HFFc6 (cell line): ENCODE data around the gene RSF1. TPM values are rescaled to one million over a fixed set of nuclear protein-coding genes. Genes with fewer than 3 reads are reported as not detected.

Experiments used
- DNase-seq: peaks from one replicate; pipeline ENCODE4 v3.0.0-alpha.2; 2018
- H3K27ac Mint-ChIP-seq: 2 replicates; pipeline ENCODE4 v1.8.0; 2020; ENCODE audit warnings: mild to moderate bottlenecking, mixed read lengths
- H3K27me3 Mint-ChIP-seq: 2 replicates; pipeline ENCODE4 v1.8.0; 2021; ENCODE audit warnings: mild to moderate bottlenecking, moderate library complexity, mixed read lengths; ENCODE audit not compliant: insufficient read depth
- H3K36me3 Mint-ChIP-seq: 2 replicates; pipeline ENCODE4 v1.8.0; 2021; ENCODE audit warnings: low read depth, mixed read lengths
- H3K4me1 Mint-ChIP-seq: 2 replicates; pipeline ENCODE4 v1.8.0; 2020; ENCODE audit warnings: low read depth, mixed read lengths
- H3K4me3 Mint-ChIP-seq: 2 replicates; pipeline ENCODE4 v1.8.0; 2020; ENCODE audit warnings: mild to moderate bottlenecking, moderate library complexity, mixed read lengths
- H3K9me3 Mint-ChIP-seq: 2 replicates; pipeline ENCODE4 v1.8.0; 2020; ENCODE audit warnings: mild to moderate bottlenecking, mixed read lengths
- CTCF ChIP-seq: fragments of 200-600 bp; sonication (generic); IDR thresholded peaks from 2 replicates; pipeline ENCODE4 v1.5.0; 2021; ENCODE audit warnings: antibody characterized with exemption, mild to moderate bottlenecking
- total RNA-seq, 6 experiments: library from RNA; stranded (reverse); fragmentation: NEBNext Ultra II Directional; extraction: Animal tissue kit (Norgen Biotek cat#: 25700); gene quantifications; 2 replicates in 1 of 6; 3 replicates in 5 of 6; pipeline ENCODE4 v1.2.3, GENCODE V29; 2021

RSF1 gene
- total RNA-seq, 6 experiments from 2014 or later = 44.7 to 59.2 (median 55.3) TPM

GRCh38 chr11:77758331-77758730, 62.2 kb downstream of the RSF1 start:
- H3K36me3 Mint-ChIP-seq = peaks cover 30% of the 10 kb centered on the region
- H3K9me3 Mint-ChIP-seq = no peaks in the 10 kb centered on the region
- no peak for DNase-seq
- no peak overlapping the region for H3K27ac Mint-ChIP-seq
- peaks cover 30% of the 10 kb centered on the region for H3K4me1 Mint-ChIP-seq
- no peak overlapping the region for H3K4me3 Mint-ChIP-seq
- no peak for TF ChIP-seq CTCF
- peaks cover 1% of the 10 kb centered on the region; the same call in 1 of the 2 replicates for H3K27me3 Mint-ChIP-seq

- no peak for TF ChIP-seq CTCF
- Mint-ChIP-seq H3K4me3 (no peak overlapping the region), H3K27ac (no peak overlapping the region), H3K9me3 (no peaks in the 10 kb centered on the region), H3K36me3 (peaks cover 21% of the 10 kb centered on the region), H3K4me1 (peaks cover 46% of the 10 kb centered on the region), H3K27me3 (peaks cover 1% of the 10 kb centered on the region)
- no peak for DNase-seq
Observed at GRCh38 chr11:77753230-77753629, 67.3 kb downstream of the RSF1 start.

- no peaks in the 10 kb centered on the region for H3K9me3 Mint-ChIP-seq
- no peaks in the 10 kb centered on the region; the same call in none of the 2 replicates for H3K27me3 Mint-ChIP-seq
- H3K36me3 Mint-ChIP-seq = peaks cover 21% of the 10 kb centered on the region
- H3K27ac Mint-ChIP-seq = peak overlapping the region; percentile 15; the same call in 1 of the 2 replicates
- TF ChIP-seq CTCF = no peak
- peaks cover 53% of the 10 kb centered on the region for H3K4me1 Mint-ChIP-seq
- H3K4me3 Mint-ChIP-seq = no peak overlapping the region
- DNase-seq = peak; percentile 2
Observed at GRCh38 chr11:77752516-77752915, 68.0 kb downstream of the RSF1 start.

- Mint-ChIP-seq H3K4me1 (peaks cover 52% of the 10 kb centered on the region), H3K36me3 (peaks cover 17% of the 10 kb centered on the region), H3K27me3 (no peaks in the 10 kb centered on the region; the same call in 1 of the 2 replicates), H3K4me3 (no peak overlapping the region), H3K27ac (no peak overlapping the region), H3K9me3 (no peaks in the 10 kb centered on the region)
- no peak for TF ChIP-seq CTCF
- DNase-seq = no peak
Observed at GRCh38 chr11:77750394-77751156, 69.9 kb downstream of the RSF1 start.

GRCh38 chr11:77749232-77749631, 71.3 kb downstream of the RSF1 start:
- no peak overlapping the region for H3K4me3 Mint-ChIP-seq
- DNase-seq = no peak
- peaks cover 43% of the 10 kb centered on the region for H3K4me1 Mint-ChIP-seq
- no peaks in the 10 kb centered on the region for H3K9me3 Mint-ChIP-seq
- no peaks in the 10 kb centered on the region; the same call in 1 of the 2 replicates for H3K27me3 Mint-ChIP-seq
- no peak overlapping the region for H3K27ac Mint-ChIP-seq
- no peak for TF ChIP-seq CTCF
- peaks cover 18% of the 10 kb centered on the region for H3K36me3 Mint-ChIP-seq
